CD14-positive monocyte (primary cell): Measurements from ENCODE around the gene TBXAS1. TPM values are rescaled to one million over a fixed set of nuclear protein-coding genes. Genes with fewer than 3 reads are reported as not detected.

Experiments used
- DNase-seq, 3 donors: peaks; one replicate each; pipeline ENCODE4 v3.0.0-alpha.2; 2011 to 2022
- H2AFZ ChIP-seq: 2 replicates; pipeline ENCODE4 v1.6.0; 2012; ENCODE audit warnings: mild to moderate bottlenecking, low read depth, low read length, inconsistent platforms; ENCODE audit not compliant: insufficient read depth, poor library complexity, severe bottlenecking
- H3K27ac ChIP-seq, 2 donors: 1 replicate in 1 of 2; 2 replicates in 1 of 2; pipeline ENCODE4 v1.5.1; 2012 to 2013; ENCODE audit warnings: low read length in 2 of 2, control low read depth in 1 of 2, inconsistent platforms in 1 of 2, low read depth in 1 of 2, mild to moderate bottlenecking in 1 of 2
- H3K27me3 ChIP-seq, 2 donors: one replicate each; pipeline versions ENCODE4 v1.6.0 to v1.6.1; 2011 to 2013; ENCODE audit warnings: low read length in 2 of 2; ENCODE audit not compliant: control insufficient read depth in 2 of 2, insufficient read depth in 2 of 2
- H3K36me3 ChIP-seq, 2 donors: replicated peaks in 1 of 2; 1 replicate in 1 of 2; 2 replicates in 1 of 2; pipeline versions ENCODE4 v1.5.1 to v1.6.1; 2012 to 2013; ENCODE audit warnings: low read length in 2 of 2, control low read depth in 1 of 2, inconsistent platforms in 1 of 2, mild to moderate bottlenecking in 1 of 2; ENCODE audit not compliant: insufficient read depth in 2 of 2, control insufficient read depth in 1 of 2
- H3K4me1 ChIP-seq, 2 donors: 1 replicate in 1 of 2; 2 replicates in 1 of 2; pipeline versions ENCODE4 v1.5.1 to v1.6.1; 2012 to 2013; ENCODE audit warnings: low read length in 2 of 2, control low read depth in 1 of 2, inconsistent platforms in 1 of 2, mild to moderate bottlenecking in 1 of 2, moderate library complexity in 1 of 2; ENCODE audit not compliant: insufficient read depth in 2 of 2, control insufficient read depth in 1 of 2
- H3K4me2 ChIP-seq: replicated peaks from 2 replicates; pipeline ENCODE3; 2012; ENCODE audit warnings: low read length, moderate library complexity, mild to moderate bottlenecking; ENCODE audit not compliant: poor library complexity, severe bottlenecking; ENCODE audit errors: extremely low read depth
- H3K4me3 ChIP-seq, 3 experiments: fragments of 200-600 bp in 1 of 3; sonication (generic) in 1 of 3; replicated peaks in 1 of 3; 1 replicate in 2 of 3; 2 replicates in 1 of 3; pipeline ENCODE4 v1.5.1; 2011 to 2013; ENCODE audit warnings: low read length in 3 of 3, mild to moderate bottlenecking in 3 of 3, control low read depth in 2 of 3, low read depth in 2 of 3, inconsistent platforms in 1 of 3, moderate library complexity in 1 of 3
- H3K79me2 ChIP-seq: 2 replicates; pipeline ENCODE4 v1.6.0; 2012; ENCODE audit warnings: mild to moderate bottlenecking, control low read depth, inconsistent platforms, low read length, moderate library complexity; ENCODE audit not compliant: insufficient read depth
- H3K9ac ChIP-seq: 2 replicates; pipeline ENCODE4 v1.6.0; 2017; ENCODE audit warnings: low read length, mild to moderate bottlenecking; ENCODE audit not compliant: insufficient read depth, poor library complexity, severe bottlenecking
- H3K9me3 ChIP-seq, 2 donors: replicated peaks in 1 of 2; 1 replicate in 1 of 2; 2 replicates in 1 of 2; pipeline versions ENCODE4 v1.5.1 to v1.6.1; 2012 to 2013; ENCODE audit warnings: low read length in 2 of 2, control low read depth in 1 of 2; ENCODE audit not compliant: control insufficient read depth in 1 of 2, insufficient read depth in 1 of 2
- H4K20me1 ChIP-seq: 2 replicates; pipeline ENCODE4 v1.6.0; 2012; ENCODE audit warnings: mild to moderate bottlenecking, low read length, control low read depth, moderate library complexity; ENCODE audit not compliant: insufficient read depth
- H3K27ac Mint-ChIP-seq, 7 donors: one replicate each; pipeline ENCODE4 v1.8.0; 2020; ENCODE audit warnings: mild to moderate bottlenecking in 7 of 7, mixed read lengths in 7 of 7, moderate library complexity in 6 of 7, inconsistent platforms in 2 of 7
- H3K27me3 Mint-ChIP-seq, 3 donors: one replicate each; pipeline ENCODE4 v1.8.0; 2021 to 2022; ENCODE audit warnings: low read depth in 3 of 3, mild to moderate bottlenecking in 3 of 3, mixed read lengths in 3 of 3, moderate library complexity in 3 of 3, inconsistent platforms in 1 of 3
- H3K36me3 Mint-ChIP-seq, 2 donors: one replicate each; pipeline ENCODE4 v1.8.0; 2020; ENCODE audit warnings: mixed read lengths in 2 of 2, inconsistent platforms in 1 of 2, mild to moderate bottlenecking in 1 of 2
- H3K4me1 Mint-ChIP-seq: one replicate; pipeline ENCODE4 v1.8.0; 2020; ENCODE audit warnings: mild to moderate bottlenecking, mixed read lengths
- H3K4me3 Mint-ChIP-seq, 2 donors: one replicate each; pipeline ENCODE4 v1.8.0; 2020; ENCODE audit warnings: mild to moderate bottlenecking in 2 of 2, mixed read lengths in 2 of 2, moderate library complexity in 1 of 2
- H3K9me3 Mint-ChIP-seq, 7 donors: one replicate each; pipeline ENCODE4 v1.8.0; 2020 to 2022; ENCODE audit warnings: mixed read lengths in 7 of 7, mild to moderate bottlenecking in 6 of 7, moderate library complexity in 6 of 7, inconsistent platforms in 2 of 7
- WGBS: methylation state at CpG from one replicate; pipeline ENCODE4 v1.1.5; 2013; ENCODE audit warnings: missing lambda C conversion rate; ENCODE audit not compliant: insufficient coverage; 5-methylcytosine and 5-hydroxymethylcytosine counted together
- intact Hi-C, 2 donors: fragments of 100-400 bp; cut with micrococcal nuclease; formaldehyde crosslinking; loops; one replicate each; pipeline versions ENCODE4 v1.15.0 to v1.15.1; 2023
- polyA plus RNA-seq, 3 donors: library from polyadenylated mRNA; depleted of rRNA in 1 of 3; unstranded in 2 of 3; stranded (reverse) in 1 of 3; fragments of 300-500 nt in 2 of 3; fragments of >200 nt in 1 of 3; fragmentation: Illumina TruSeq in 2 of 3; gene quantifications; 1 replicate in 2 of 3; 2 replicates in 1 of 3; pipeline ENCODE4 v1.2.3, GENCODE V29; 2012 to 2021
- TF ChIP-seq, protein P1 (sequence below): fragments of 200-600 bp; IDR thresholded peaks from one replicate; pipeline ENCODE4 v1.8.0; 2022; ENCODE audit warnings: antibody characterized with exemption, mild to moderate bottlenecking

The TBXAS1 gene
- polyA plus RNA-seq, 3 donors, result 289 to 335 (median 298) TPM

DNA sequence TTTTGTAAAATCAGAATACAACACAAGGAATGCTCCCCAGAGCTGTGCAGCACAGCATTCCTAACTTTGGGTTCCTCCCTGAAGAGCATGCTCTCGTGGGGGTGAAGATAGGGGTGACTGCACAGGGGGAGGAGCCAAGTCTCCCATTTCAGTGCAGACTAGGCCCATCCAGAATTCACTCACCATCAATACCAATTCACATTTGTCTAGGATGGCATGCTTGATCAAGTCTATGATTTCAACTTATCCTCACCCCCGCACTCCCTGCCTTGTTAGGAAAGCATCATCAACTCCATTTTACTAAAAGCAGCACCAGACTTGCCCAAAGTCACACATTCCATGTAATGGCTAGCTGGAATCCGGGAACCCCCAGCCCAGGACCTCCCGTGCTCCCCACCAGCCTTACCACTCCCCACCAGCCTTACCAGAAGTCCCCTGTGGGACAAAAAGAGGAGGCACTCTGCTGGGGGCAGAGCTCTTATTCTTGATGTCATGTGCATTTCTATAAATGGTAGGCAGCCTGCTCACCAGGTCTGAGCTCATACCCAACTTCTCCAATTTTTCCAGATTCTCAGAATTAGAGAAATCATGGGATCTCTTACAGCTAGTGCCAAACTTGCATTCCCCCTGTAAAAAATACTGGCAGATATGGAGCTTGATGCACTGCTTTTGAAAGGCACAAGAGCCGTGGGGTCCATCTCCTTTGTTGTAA lies 227.5 kb downstream of the TBXAS1 start:
- Histone ChIP-seq H3K4me2 (no peak overlapping the region), H3K4me3 (no peak overlapping the region), H3K9ac (no peak overlapping the region), H3K9me3 (no peaks in the 10 kb centered on the region), H3K36me3 (peaks cover 38 to 59% of the 10 kb centered on the region in 2 donors), H3K27ac (no peak overlapping the region), H3K79me2 (peaks cover 41% of the 10 kb centered on the region), H4K20me1 (peaks cover 89% of the 10 kb centered on the region), H2AFZ (no peak overlapping the region), H3K27me3 (no peaks in the 10 kb centered on the region), H3K4me1 (peaks cover 21 to 41% of the 10 kb centered on the region in 2 donors)
- peak overlapping the region in 1 of 7 donors; percentile 8 for H3K27ac Mint-ChIP-seq
- H3K36me3 Mint-ChIP-seq, result peaks cover 71 to 75% of the 10 kb centered on the region in 2 donors
- TF ChIP-seq, protein P1, sequence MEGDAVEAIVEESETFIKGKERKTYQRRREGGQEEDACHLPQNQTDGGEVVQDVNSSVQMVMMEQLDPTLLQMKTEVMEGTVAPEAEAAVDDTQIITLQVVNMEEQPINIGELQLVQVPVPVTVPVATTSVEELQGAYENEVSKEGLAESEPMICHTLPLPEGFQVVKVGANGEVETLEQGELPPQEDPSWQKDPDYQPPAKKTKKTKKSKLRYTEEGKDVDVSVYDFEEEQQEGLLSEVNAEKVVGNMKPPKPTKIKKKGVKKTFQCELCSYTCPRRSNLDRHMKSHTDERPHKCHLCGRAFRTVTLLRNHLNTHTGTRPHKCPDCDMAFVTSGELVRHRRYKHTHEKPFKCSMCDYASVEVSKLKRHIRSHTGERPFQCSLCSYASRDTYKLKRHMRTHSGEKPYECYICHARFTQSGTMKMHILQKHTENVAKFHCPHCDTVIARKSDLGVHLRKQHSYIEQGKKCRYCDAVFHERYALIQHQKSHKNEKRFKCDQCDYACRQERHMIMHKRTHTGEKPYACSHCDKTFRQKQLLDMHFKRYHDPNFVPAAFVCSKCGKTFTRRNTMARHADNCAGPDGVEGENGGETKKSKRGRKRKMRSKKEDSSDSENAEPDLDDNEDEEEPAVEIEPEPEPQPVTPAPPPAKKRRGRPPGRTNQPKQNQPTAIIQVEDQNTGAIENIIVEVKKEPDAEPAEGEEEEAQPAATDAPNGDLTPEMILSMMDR, result no peak
- WGBS, result 100% methylated on average over 1 of the region's 5 CpGs
- H3K27me3 Mint-ChIP-seq, result peaks cover 1 to 5% (median 3%) of the 10 kb centered on the region in 3 donors
- intact Hi-C loops, result no loop called here
- H3K4me1 Mint-ChIP-seq, result peaks cover 60% of the 10 kb centered on the region
- peaks cover 0 to 6% (median 0%) of the 10 kb centered on the region in 7 donors for H3K9me3 Mint-ChIP-seq
- DNase-seq, result no peak
- no peak overlapping the region for H3K4me3 Mint-ChIP-seq

DNA sequence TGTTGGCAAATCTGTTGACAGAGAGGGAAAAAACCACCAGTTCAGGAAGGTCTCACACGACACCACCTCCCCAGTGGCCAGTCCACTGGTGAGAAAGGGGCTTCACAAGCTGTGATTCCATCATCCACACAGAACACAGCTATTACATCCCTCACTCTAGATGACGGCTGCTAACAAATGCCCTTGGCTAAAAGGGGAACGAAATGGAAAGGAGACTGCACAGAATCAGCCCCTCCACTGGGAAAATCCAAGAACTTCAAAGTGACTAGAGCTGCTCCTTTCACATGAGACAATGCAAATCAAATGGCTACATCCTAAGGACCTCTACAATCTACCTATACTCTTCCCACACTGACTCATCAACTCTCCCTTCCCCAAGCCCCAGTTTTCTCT lies 228.1 kb downstream of the TBXAS1 start:
- TF ChIP-seq, protein P1, result no peak
- Mint-ChIP-seq H3K27ac (no peak overlapping the region), H3K4me1 (peaks cover 59% of the 10 kb centered on the region), H3K36me3 (peaks cover 70 to 74% of the 10 kb centered on the region in 2 donors), H3K4me3 (no peak overlapping the region), H3K27me3 (peaks cover 1 to 7% (median 3%) of the 10 kb centered on the region in 3 donors), H3K9me3 (peaks cover 0 to 6% (median 0%) of the 10 kb centered on the region in 7 donors)
- 100% methylated on average over 2 of the region's 3 CpGs for WGBS
- Histone ChIP-seq H4K20me1 (peaks cover 90% of the 10 kb centered on the region), H3K9me3 (no peaks in the 10 kb centered on the region), H3K36me3 (peaks cover 38 to 59% of the 10 kb centered on the region in 2 donors), H3K4me1 (peaks cover 25 to 47% of the 10 kb centered on the region in 2 donors), H3K27me3 (no peaks in the 10 kb centered on the region), H3K4me3 (no peak overlapping the region), H3K4me2 (no peak overlapping the region), H2AFZ (no peak overlapping the region), H3K79me2 (peaks cover 46% of the 10 kb centered on the region), H3K9ac (no peak overlapping the region), H3K27ac (no peak overlapping the region)
- no peak for DNase-seq
- intact Hi-C loops, result no loop called here
